GM21381 (cell line): Measurements from ENCODE around the gene FARS2.
"Not testable (repeated sequence)": the region's sequence is repeated elsewhere in the genome, so short reads cannot be mapped to it uniquely, and the experiment has no call there.

Experiments used
- ATAC-seq: cut with Tn5 transposase; IDR thresholded peaks from one replicate; pipeline ENCODE4 v1.9.1; 2021; ENCODE audit warnings: mild to moderate bottlenecking, moderate library complexity; ENCODE audit not compliant: unreplicated experiment

The FARS2 gene

GRCh38 chr6:5676701-5677100, 415.4 kb downstream of the FARS2 start:
- ATAC-seq: no peak

- ATAC-seq: no peak
Measured at GRCh38 chr6:5677219-5678000, 416.1 kb downstream of the FARS2 start.

GRCh38 chr6:5679270-5679669, 418.0 kb downstream of the FARS2 start:
- no peak for ATAC-seq

- ATAC-seq: no peak
Measured at GRCh38 chr6:5679691-5680090, 418.4 kb downstream of the FARS2 start.

GRCh38 chr6:5680095-5680494, 418.8 kb downstream of the FARS2 start:
- ATAC-seq: no peak

- no peak for ATAC-seq
Measured at GRCh38 chr6:5681480-5681879, 420.2 kb downstream of the FARS2 start.

GRCh38 chr6:5682530-5682929, 421.2 kb downstream of the FARS2 start:
- ATAC-seq: no peak

- not testable (repeated sequence) for ATAC-seq
Measured at GRCh38 chr6:5683747-5684146, 422.4 kb downstream of the FARS2 start.

GRCh38 chr6:5684320-5685053, 423.2 kb downstream of the FARS2 start:
- ATAC-seq: no peak

GRCh38 chr6:5693225-5694145, 432.2 kb downstream of the FARS2 start:
- ATAC-seq: no peak

- ATAC-seq: no peak
Measured at GRCh38 chr6:5695260-5696245, 434.2 kb downstream of the FARS2 start.

GRCh38 chr6:5697508-5697907, 436.2 kb downstream of the FARS2 start:
- ATAC-seq: no peak

GRCh38 chr6:5698318-5698717, 437.0 kb downstream of the FARS2 start:
- no peak for ATAC-seq

- ATAC-seq: not testable (repeated sequence)
Measured at GRCh38 chr6:5699064-5699463, 437.8 kb downstream of the FARS2 start.

- no peak for ATAC-seq
Measured at GRCh38 chr6:5701174-5701573, 439.9 kb downstream of the FARS2 start.

GRCh38 chr6:5704708-5705107, 443.4 kb downstream of the FARS2 start:
- no peak for ATAC-seq

- no peak for ATAC-seq
Measured at GRCh38 chr6:5705252-5705651, 443.9 kb downstream of the FARS2 start.

GRCh38 chr6:5706124-5707033, 445.1 kb downstream of the FARS2 start:
- ATAC-seq: no peak
